GM21367 (cell line): ENCODE measurements around the gene ZNF19.
A peak's percentile ranks its signal among the peaks of the same experiment; 100 is the strongest.

Experiments
- ATAC-seq: cut with Tn5 transposase; IDR thresholded peaks from one replicate; pipeline ENCODE4 v1.9.1; 2021; ENCODE audit not compliant: unreplicated experiment

The ZNF19 gene

GRCh38 chr16:71491054-71491453 lies 1.9 kb upstream of the ZNF19 start:
- no peak for ATAC-seq

GRCh38 chr16:71490361-71490760 lies 1.2 kb upstream of the ZNF19 start:
- ATAC-seq: no peak

- ATAC-seq: peak; percentile 79
Observed at GRCh38 chr16:71484006-71484893, 4.9 kb downstream of the ZNF19 start.

- ATAC-seq: no peak
Observed at GRCh38 chr16:71482569-71482968, 6.6 kb downstream of the ZNF19 start.

GRCh38 chr16:71480956-71481355 lies 8.2 kb downstream of the ZNF19 start:
- ATAC-seq: no peak

GRCh38 chr16:71479420-71479819 lies 9.7 kb downstream of the ZNF19 start:
- ATAC-seq: no peak

- no peak for ATAC-seq
Observed at GRCh38 chr16:71476457-71477124, 12.5 kb downstream of the ZNF19 start.

GRCh38 chr16:71474864-71475263 lies 14.3 kb downstream of the ZNF19 start:
- ATAC-seq: no peak

- no peak for ATAC-seq
Observed at GRCh38 chr16:71473891-71474290, 15.2 kb downstream of the ZNF19 start.

- ATAC-seq: no peak
Observed at GRCh38 chr16:71472931-71473330, 16.2 kb downstream of the ZNF19 start.

- no peak for ATAC-seq
Observed at GRCh38 chr16:71472051-71472450, 17.1 kb downstream of the ZNF19 start.

GRCh38 chr16:71467810-71468209 lies 21.3 kb downstream of the ZNF19 start:
- ATAC-seq: no peak

GRCh38 chr16:71464231-71464630 lies 24.9 kb downstream of the ZNF19 start:
- no peak for ATAC-seq

- ATAC-seq: peak; percentile 92
Observed at GRCh38 chr16:71461686-71462648, 27.2 kb downstream of the ZNF19 start, which contains the start of gene ZNF23. ZNF23 (minus strand) TSS chr16:71462247; CDS start chr16:71456796, 5,451 bp downstream.

GRCh38 chr16:71460941-71461340 lies 28.2 kb downstream of the ZNF19 start:
- ATAC-seq: no peak

GRCh38 chr16:71460236-71460635 lies 28.9 kb downstream of the ZNF19 start:
- no peak for ATAC-seq

GRCh38 chr16:71459510-71459909 lies 29.6 kb downstream of the ZNF19 start:
- no peak for ATAC-seq

- ATAC-seq: no peak
Observed at GRCh38 chr16:71456801-71457200, 32.3 kb downstream of the ZNF19 start.

GRCh38 chr16:71453036-71453435 lies 36.1 kb downstream of the ZNF19 start:
- ATAC-seq: no peak

GRCh38 chr16:71449020-71449419 lies 40.1 kb downstream of the ZNF19 start:
- no peak for ATAC-seq

- ATAC-seq: no peak
Observed at GRCh38 chr16:71448274-71448866, 40.8 kb downstream of the ZNF19 start.
